Naive thymus-derived CD4-positive, alpha-beta T cell (primary cell): ENCODE data around the gene MYCBP2. TPM values are rescaled to one million over a fixed set of nuclear protein-coding genes. Genes with fewer than 3 reads are reported as not detected.
"Not testable (repeated sequence)": the region's sequence is repeated elsewhere in the genome, so short reads cannot be mapped to it uniquely, and the experiment has no call there.

Experiments
- ATAC-seq: fragments of 150-1000 bp; cut with Tn5 transposase; 2 replicates; pipeline ENCODE4 v1.10.0; 2021; ENCODE audit warnings: mild to moderate bottlenecking, moderate library complexity
- CTCF ChIA-PET: fragments of 350-600 bp; sonication (Branson Sonifier 250); formaldehyde crosslinking; loops from one replicate; lab custom pipeline; 2021; ENCODE audit warnings: antibody characterized with exemption; lab: Charles Lee
- POLR2A ChIA-PET: fragments of 350-600 bp; sonication (Branson Sonifier 250); formaldehyde crosslinking; loops from one replicate; lab custom pipeline; 2021; ENCODE audit warnings: antibody characterized with exemption, inconsistent platforms; lab: Charles Lee
- DNase-seq, 9 donors: peaks; one replicate each; pipeline versions ENCODE4 v3.0.0 to v3.0.0-alpha.2; 2020 to 2022; ENCODE audit warnings: mixed read lengths in 1 of 9
- H3K27ac ChIP-seq: one replicate; pipeline ENCODE4 v1.7.0; 2013; ENCODE audit warnings: mild to moderate bottlenecking, low read depth, low read length, moderate library complexity
- H3K27me3 ChIP-seq, 2 donors: one replicate each; pipeline ENCODE4 v1.7.0; 2013; ENCODE audit warnings: low read length in 2 of 2, mild to moderate bottlenecking in 2 of 2, moderate library complexity in 2 of 2; ENCODE audit not compliant: control insufficient read depth in 2 of 2, insufficient read depth in 2 of 2
- H3K36me3 ChIP-seq, 3 experiments: 1 replicate in 2 of 3; 2 replicates in 1 of 3; pipeline ENCODE4 v1.7.0; 2013; ENCODE audit warnings: low read length in 3 of 3, mild to moderate bottlenecking in 3 of 3, moderate library complexity in 1 of 3; ENCODE audit not compliant: insufficient read depth in 3 of 3, control insufficient read depth in 2 of 3
- H3K4me1 ChIP-seq, 2 donors: one replicate each; pipeline ENCODE4 v1.7.0; 2013; ENCODE audit warnings: low read length in 2 of 2, mild to moderate bottlenecking in 2 of 2, moderate library complexity in 1 of 2; ENCODE audit not compliant: control insufficient read depth in 2 of 2, insufficient read depth in 2 of 2
- H3K4me3 ChIP-seq: 2 replicates; pipeline ENCODE4 v1.7.0; 2013; ENCODE audit warnings: mild to moderate bottlenecking, low read length
- H3K9me3 ChIP-seq, 3 experiments: 1 replicate in 2 of 3; 2 replicates in 1 of 3; pipeline ENCODE4 v1.7.0; 2013; ENCODE audit warnings: low read length in 3 of 3; ENCODE audit not compliant: control insufficient read depth in 2 of 3
- H3K27ac Mint-ChIP-seq, 9 donors: one replicate each; pipeline ENCODE4 v1.8.0; 2020 to 2022; ENCODE audit warnings: mixed read lengths in 9 of 9, mild to moderate bottlenecking in 8 of 9, moderate library complexity in 5 of 9, inconsistent platforms in 2 of 9
- H3K27me3 Mint-ChIP-seq, 5 donors: one replicate each; pipeline ENCODE4 v1.8.0; 2021 to 2022; ENCODE audit warnings: mixed read lengths in 5 of 5, mild to moderate bottlenecking in 1 of 5
- H3K36me3 Mint-ChIP-seq, 5 donors: one replicate each; pipeline ENCODE4 v1.8.0; 2020 to 2022; ENCODE audit warnings: mixed read lengths in 5 of 5, mild to moderate bottlenecking in 3 of 5, inconsistent platforms in 1 of 5
- H3K4me1 Mint-ChIP-seq, 7 donors: one replicate each; pipeline ENCODE4 v1.8.0; 2020 to 2022; ENCODE audit warnings: mixed read lengths in 7 of 7, mild to moderate bottlenecking in 3 of 7, inconsistent platforms in 1 of 7
- H3K4me3 Mint-ChIP-seq, 10 donors: one replicate each; pipeline ENCODE4 v1.8.0; 2020 to 2022; ENCODE audit warnings: mild to moderate bottlenecking in 10 of 10, mixed read lengths in 10 of 10, moderate library complexity in 6 of 10, inconsistent platforms in 2 of 10
- H3K9me3 Mint-ChIP-seq, 11 donors: one replicate each; pipeline ENCODE4 v1.8.0; 2020 to 2022; ENCODE audit warnings: mixed read lengths in 11 of 11, mild to moderate bottlenecking in 4 of 11, inconsistent platforms in 1 of 11, moderate library complexity in 1 of 11
- intact Hi-C, 2 donors: fragments of 100-400 bp; cut with micrococcal nuclease; formaldehyde crosslinking; loops; one replicate each; pipeline ENCODE4 v1.15.1; 2023
- polyA plus RNA-seq, 2 donors: library from polyadenylated mRNA; unstranded; fragments of 300-500 nt; fragmentation: Illumina TruSeq; gene quantifications; one replicate each; pipeline ENCODE4 v1.2.3, GENCODE V29; 2021
- total RNA-seq, 6 experiments: library from RNA in 5 of 6; stranded (reverse) in 5 of 6; gene quantifications; 1 replicate in 5 of 6; 2 replicates in 1 of 6; pipeline ENCODE4 v1.2.3 and lab custom pipeline; 2021 to 2026

MYCBP2 gene
- total and polyA plus RNA-seq, 7 experiments from 2014 or later = 38.8 to 216 (median 162) TPM

GRCh38 chr13:77215543-77215942 lies 111.4 kb downstream of the MYCBP2 start:
- Mint-ChIP-seq H3K27ac (peak overlapping the region in 7 of 9 donors; percentile 2 to 76 (median 29)), H3K27me3 (no peaks in the 10 kb centered on the region), H3K9me3 (no peaks in the 10 kb centered on the region), H3K4me3 (no peak overlapping the region), H3K4me1 (peaks cover 0 to 6% (median 4%) of the 10 kb centered on the region in 7 donors), H3K36me3 (peaks cover 25 to 50% (median 38%) of the 10 kb centered on the region in 5 donors)
- ATAC-seq (no peak), DNase-seq (no peak)
- Histone ChIP-seq H3K27me3 (no peaks in the 10 kb centered on the region), H3K9me3 (no peaks in the 10 kb centered on the region), H3K36me3 (peaks cover 5 to 78% (median 25%) of the 10 kb centered on the region in 3 experiments), H3K4me3 (no peak overlapping the region), H3K4me1 (no peaks in the 10 kb centered on the region), H3K27ac (no peak overlapping the region)
- ChIA-PET POLR2A (no interaction called here), CTCF (no interaction called here)
- intact Hi-C loops = loop anchor here in 1 of 2 donors (1.0 kb wide), 1 partner anchor 10 kb away; no protein-coding TSS in a partner anchor

GRCh38 chr13:77213644-77214043 lies 113.2 kb downstream of the MYCBP2 start:
- Histone ChIP-seq H3K4me1 (no peaks in the 10 kb centered on the region), H3K4me3 (no peak overlapping the region), H3K9me3 (no peaks in the 10 kb centered on the region), H3K27me3 (no peaks in the 10 kb centered on the region), H3K27ac (no peak overlapping the region), H3K36me3 (peaks cover 5 to 74% (median 24%) of the 10 kb centered on the region in 3 experiments)
- peaks cover 7 to 18% (median 16%) of the 10 kb centered on the region in 7 donors for H3K4me1 Mint-ChIP-seq
- ChIA-PET POLR2A (no interaction called here), CTCF (no interaction called here)
- peaks cover 29 to 62% (median 49%) of the 10 kb centered on the region in 5 donors for H3K36me3 Mint-ChIP-seq
- peak overlapping the region in 5 of 9 donors; percentile 34 to 74 (median 52) for H3K27ac Mint-ChIP-seq
- H3K9me3 Mint-ChIP-seq = no peaks in the 10 kb centered on the region
- no peak for DNase-seq
- no peaks in the 10 kb centered on the region for H3K27me3 Mint-ChIP-seq
- ATAC-seq = no peak
- intact Hi-C loops = no loop called here
- no peak overlapping the region for H3K4me3 Mint-ChIP-seq

- H3K36me3 ChIP-seq = peaks cover 0 to 39% (median 10%) of the 10 kb centered on the region in 3 experiments
These were observed 119.0 kb downstream of the MYCBP2 start for GRCh38 chr13:77207943-77208342.

GRCh38 chr13:77198995-77199394 lies 127.9 kb downstream of the MYCBP2 start:
- DNase-seq, H3K27ac ChIP-seq, H3K27me3 ChIP-seq, H3K9me3 ChIP-seq, H3K4me1 ChIP-seq, ATAC-seq, H3K4me3 Mint-ChIP-seq, H3K9me3 Mint-ChIP-seq, POLR2A ChIA-PET, H3K27me3 Mint-ChIP-seq, CTCF ChIA-PET, H3K4me3 ChIP-seq, H3K27ac Mint-ChIP-seq, intact Hi-C loops, H3K4me1 Mint-ChIP-seq: not testable (repeated sequence)
- H3K36me3 ChIP-seq = peaks cover 6 to 35% (median 11%) of the 10 kb centered on the region in 3 experiments
- H3K36me3 Mint-ChIP-seq = peaks cover 5 to 39% (median 26%) of the 10 kb centered on the region in 5 donors

More at GRCh38 chr13:77207943-77208342, 119.0 kb downstream of the MYCBP2 start:
- Mint-ChIP-seq H3K4me1 (peaks cover 5 to 33% (median 23%) of the 10 kb centered on the region in 7 donors), H3K27me3 (no peaks in the 10 kb centered on the region), H3K36me3 (peaks cover 21 to 58% (median 49%) of the 10 kb centered on the region in 5 donors), H3K9me3 (peaks cover 0 to 6% (median 3%) of the 10 kb centered on the region in 11 donors), H3K4me3 (peak overlapping the region in 2 of 10 donors; percentile 27 to 35), H3K27ac (peak overlapping the region; percentile 3 to 77 (median 41))
- Histone ChIP-seq H3K9me3 (no peaks in the 10 kb centered on the region), H3K4me1 (no peaks in the 10 kb centered on the region), H3K4me3 (no peak overlapping the region), H3K27ac (peak overlapping the region; percentile 20), H3K27me3 (no peaks in the 10 kb centered on the region)
- POLR2A ChIA-PET = interaction anchor here (0.7 kb wide), 1 partner anchor 57 kb away, joined by 4 read pairs; no protein-coding TSS in a partner anchor
- CTCF ChIA-PET = no interaction called here
- peak in 2 of 9 donors; percentile 9 to 10 for DNase-seq
- intact Hi-C loops = loop anchor here in 1 of 2 donors (2.0 to 5.0 kb wide), 2 partner anchors 17 to 269 kb away; no protein-coding TSS in a partner anchor
- no peak for ATAC-seq

GRCh38 chr13:77196052-77196618 lies 130.8 kb downstream of the MYCBP2 start:
- ATAC-seq (no peak), DNase-seq (no peak)
- Mint-ChIP-seq H3K36me3 (peaks cover 5 to 43% (median 23%) of the 10 kb centered on the region in 5 donors), H3K27ac (no peak overlapping the region), H3K4me1 (peaks cover 0 to 5% (median 0%) of the 10 kb centered on the region in 7 donors), H3K4me3 (no peak overlapping the region), H3K9me3 (peaks cover 0 to 2% (median 0%) of the 10 kb centered on the region in 11 donors), H3K27me3 (no peaks in the 10 kb centered on the region)
- no peaks in the 10 kb centered on the region for H3K4me1 ChIP-seq
- no peaks in the 10 kb centered on the region for H3K27me3 ChIP-seq
- H3K36me3 ChIP-seq = peaks cover 14 to 52% (median 17%) of the 10 kb centered on the region in 3 experiments
- no peaks in the 10 kb centered on the region for H3K9me3 ChIP-seq
- intact Hi-C loops = no loop called here
- no peak overlapping the region for H3K4me3 ChIP-seq
- POLR2A ChIA-PET = no interaction called here
- CTCF ChIA-PET = interaction anchor here (0.6 kb wide), 1 partner anchor 197 kb away, joined by 3 read pairs; no protein-coding TSS in a partner anchor
- no peak overlapping the region for H3K27ac ChIP-seq

GRCh38 chr13:77190349-77190958 lies 136.4 kb downstream of the MYCBP2 start:
- peaks cover 6 to 57% (median 9%) of the 10 kb centered on the region in 3 experiments for H3K36me3 ChIP-seq
- ChIA-PET POLR2A (interaction anchor here (1.2 kb wide), 1 partner anchor 11 kb away, joined by 3 read pairs; no protein-coding TSS in a partner anchor), CTCF (interaction anchor here (0.5 to 0.6 kb wide), 2 partner anchors 9 to 1456 kb away, joined by 3 to 4 read pairs; no protein-coding TSS in a partner anchor)
- peak overlapping the region in 4 of 9 donors; percentile 4 to 49 (median 20) for H3K27ac Mint-ChIP-seq
- H3K9me3 ChIP-seq = no peaks in the 10 kb centered on the region
- peaks cover 4 to 20% (median 11%) of the 10 kb centered on the region in 7 donors for H3K4me1 Mint-ChIP-seq
- intact Hi-C loops = loop anchor here in 1 of 2 donors (5.0 kb wide), 1 partner anchor 33 kb away; no protein-coding TSS in a partner anchor
- no peaks in the 10 kb centered on the region for H3K9me3 Mint-ChIP-seq
- H3K36me3 Mint-ChIP-seq = peaks cover 14 to 55% (median 37%) of the 10 kb centered on the region in 5 donors
- H3K4me3 ChIP-seq = no peak overlapping the region
- no peaks in the 10 kb centered on the region for H3K27me3 ChIP-seq
- no peak overlapping the region for H3K27ac ChIP-seq
- no peaks in the 10 kb centered on the region for H3K4me1 ChIP-seq
- ATAC-seq (no peak), DNase-seq (no peak)
- H3K27me3 Mint-ChIP-seq = no peaks in the 10 kb centered on the region
- H3K4me3 Mint-ChIP-seq = no peak overlapping the region
